GM12878 (cell line): ENCODE results near the gene USH2A. TPM values are rescaled to one million over a fixed set of nuclear protein-coding genes. Genes with fewer than 3 reads are reported as not detected.

Experiments used
- ATAC-seq: fragments of 200-7000 bp; cut with Tn5 transposase; 3 replicates; pipeline ENCODE4 v1.9.1; 2020; ENCODE audit warnings: mild to moderate bottlenecking, moderate library complexity
- BruUV-seq: library from RNA; stranded (reverse); fragments of 400-500 nt; replicated peaks from 2 replicates; lab custom pipeline; 2021; lab: Mats Ljungman, UMichigan
- CTCF ChIA-PET: fragments of 300-600 bp; sonication (Branson Sonifier 250); formaldehyde crosslinking; extraction: SDS; loops from one replicate; lab custom pipeline; 2021; ENCODE audit warnings: inconsistent platforms; lab: Yijun Ruan, JAX
- POLR2A ChIA-PET: fragments of 350-600 bp; formaldehyde crosslinking; extraction: SDS; loops from one replicate; lab custom pipeline; 2021; ENCODE audit warnings: inconsistent platforms; lab: Charles Lee
- RAD21 ChIA-PET: fragments of 300-600 bp; sonication (Branson Sonifier 250); formaldehyde crosslinking; loops from one replicate; lab custom pipeline; 2023; ENCODE audit warnings: antibody characterized with exemption; ENCODE audit not compliant: unreplicated experiment; lab: Charles Lee
- SMC1A ChIA-PET: fragments of 300-600 bp; sonication (Branson Sonifier 250); formaldehyde crosslinking; loops from one replicate; lab custom pipeline; 2023; ENCODE audit not compliant: unreplicated experiment, uncharacterized antibody; lab: Charles Lee
- DNase-seq: peaks from one replicate; pipeline ENCODE4 v3.0.0-alpha.2; 2011; ENCODE audit warnings: low read depth, low spot score
- FAIRE-seq: peaks from 3 replicates; lab custom pipeline; 2011; peaks lifted over from hg19 to GRCh38; lab: Jason Lieb, UNC
- H2AFZ ChIP-seq: 2 replicates; pipeline ENCODE4 v1.6.0; 2011; ENCODE audit warnings: low read depth, low read length, control low read depth; ENCODE audit not compliant: control insufficient read depth
- H3K27ac ChIP-seq: 2 replicates; pipeline ENCODE4 v1.5.1; 2011; ENCODE audit warnings: control low read depth; ENCODE audit not compliant: control insufficient read depth, insufficient read depth
- H3K27me3 ChIP-seq, 2 experiments: replicated peaks in 1 of 2; 2 replicates each; pipeline versions ENCODE4 v1.6.0 to v1.6.1; 2011; ENCODE audit warnings: low read length in 1 of 2; ENCODE audit not compliant: control insufficient read depth in 2 of 2, insufficient read depth in 2 of 2
- H3K36me3 ChIP-seq, 2 experiments: 2 replicates each; pipeline ENCODE4 v1.5.1; 2011; ENCODE audit warnings: low read length in 1 of 2; ENCODE audit not compliant: control insufficient read depth in 2 of 2, insufficient read depth in 2 of 2
- H3K4me1 ChIP-seq: 2 replicates; pipeline ENCODE4 v1.6.1; 2011; ENCODE audit warnings: mild to moderate bottlenecking, low read length, moderate library complexity, mixed read lengths; ENCODE audit not compliant: control insufficient read depth, insufficient read depth
- H3K4me2 ChIP-seq: 2 replicates; pipeline ENCODE4 v1.6.0; 2011; ENCODE audit warnings: control low read depth; ENCODE audit not compliant: control insufficient read depth, insufficient read depth
- H3K4me3 ChIP-seq: fragments of 200-600 bp; sonication (generic); 2 replicates; pipeline ENCODE4 v1.5.1; 2016
- H3K79me2 ChIP-seq: 2 replicates; pipeline ENCODE4 v1.6.0; 2011; ENCODE audit warnings: low read length; ENCODE audit not compliant: control insufficient read depth, insufficient read depth
- H3K9ac ChIP-seq: 2 replicates; pipeline ENCODE4 v1.8.0; 2011; ENCODE audit warnings: low read length, control low read depth, mixed read lengths; ENCODE audit not compliant: control insufficient read depth, insufficient read depth
- H3K9me3 ChIP-seq: replicated peaks from 3 replicates; pipeline ENCODE4 v1.5.1; 2011; ENCODE audit warnings: mild to moderate bottlenecking, low read length; ENCODE audit not compliant: control insufficient read depth, insufficient read depth
- H4K20me1 ChIP-seq: 2 replicates; pipeline ENCODE4 v1.6.0; 2011; ENCODE audit not compliant: control insufficient read depth, insufficient read depth
- CBX3 ChIP-seq: fragments of 200-600 bp; sonication (generic); IDR thresholded peaks from 2 replicates; pipeline ENCODE4 v1.6.1; 2016; ENCODE audit warnings: low read depth, borderline replicate concordance
- CEBPZ ChIP-seq: fragments of 150-350 bp; IDR thresholded peaks from 2 replicates; pipeline ENCODE4 v1.6.1; 2016; ENCODE audit warnings: low read depth, low read length
- GABPA ChIP-seq: IDR thresholded peaks from 2 replicates; pipeline ENCODE4 v1.6.1; 2014; ENCODE audit warnings: antibody characterized with exemption, low read depth, mild to moderate bottlenecking, inconsistent platforms
- IKZF1 ChIP-seq: fragments of 450-650 bp; conservative IDR thresholded peaks from 2 replicates; pipeline ENCODE4 v1.6.1; 2017; ENCODE audit warnings: antibody characterized with exemption, mild to moderate bottlenecking
- IRF4 ChIP-seq: IDR thresholded peaks from 2 replicates; pipeline ENCODE4 v1.6.1; 2011; ENCODE audit warnings: low read depth, low read length
- MEF2B ChIP-seq: fragments of 450-650 bp; IDR thresholded peaks from 2 replicates; pipeline ENCODE4 v1.6.1; 2018; ENCODE audit warnings: mild to moderate bottlenecking, moderate library complexity; ENCODE audit not compliant: partially characterized antibody, poor library complexity, severe bottlenecking
- MXI1 ChIP-seq: fragments of 150-350 bp; IDR thresholded peaks from 2 replicates; pipeline ENCODE4 v1.6.1; 2011; ENCODE audit warnings: low read depth, mild to moderate bottlenecking, inconsistent platforms, low read length, improper control_type of control experiment
- NFXL1 ChIP-seq: fragments of 450-650 bp; IDR thresholded peaks from 2 replicates; pipeline ENCODE4 v1.6.1; 2017; ENCODE audit warnings: antibody characterized with exemption, mild to moderate bottlenecking, borderline replicate concordance
- PML ChIP-seq: IDR thresholded peaks from 2 replicates; pipeline ENCODE4 v1.6.1; 2012; ENCODE audit warnings: low read length, inconsistent platforms
- RB1 ChIP-seq: fragments of 450-650 bp; formaldehyde crosslinking; IDR thresholded peaks from 2 replicates; pipeline ENCODE4 v1.6.1; 2017; ENCODE audit warnings: mild to moderate bottlenecking, borderline replicate concordance
- RBBP5 ChIP-seq: fragments of 200-600 bp; sonication (generic); conservative IDR thresholded peaks from 2 replicates; pipeline ENCODE4 v1.6.1; 2016
- SKIL ChIP-seq: fragments of 450-650 bp; IDR thresholded peaks from 2 replicates; pipeline ENCODE4 v1.6.1; 2017; ENCODE audit warnings: mild to moderate bottlenecking, low read depth, inconsistent platforms; ENCODE audit not compliant: poor library complexity, severe bottlenecking
- SMAD1 ChIP-seq: fragments of 450-650 bp; IDR thresholded peaks from 2 replicates; pipeline ENCODE4 v1.6.1; 2018; ENCODE audit warnings: mild to moderate bottlenecking, low read depth; ENCODE audit not compliant: partially characterized antibody
- STAT3 ChIP-seq: IDR thresholded peaks from 2 replicates; pipeline ENCODE4 v1.6.1; 2011; ENCODE audit warnings: low read depth, low read length, improper control_type of control experiment
- ZBTB40 ChIP-seq: fragments of 450-650 bp; IDR thresholded peaks from 2 replicates; pipeline ENCODE4 v1.6.1; 2016; ENCODE audit warnings: mild to moderate bottlenecking, moderate library complexity, borderline replicate concordance
- ZNF384 ChIP-seq: IDR thresholded peaks from 2 replicates; pipeline ENCODE4 v1.6.1; 2012; ENCODE audit warnings: low read depth, mild to moderate bottlenecking, low read length, improper control_type of control experiment, borderline replicate concordance
- WGBS: methylation state at CpG from one replicate; pipeline ENCODE4 v1.1.6; 2016; ENCODE audit warnings: low lambda C conversion rate; ENCODE audit not compliant: insufficient replicate concordance, insufficient coverage; ENCODE audit errors: missing lambda C conversion rate; 5-methylcytosine and 5-hydroxymethylcytosine counted together
- in situ Hi-C: fragments of 300-500 bp; cut with MboI; formaldehyde crosslinking; loops from 9 replicates; pipeline ENCODE4 v1.14.3; 2018; ENCODE audit warnings: mixed read lengths
- intact Hi-C: fragments of 100-400 bp; cut with micrococcal nuclease; formaldehyde crosslinking; loops from one replicate; pipeline ENCODE4 v1.14.2; 2022; ENCODE audit not compliant: unreplicated experiment
- polyA plus RNA-seq, 11 experiments: library from polyadenylated mRNA; depleted of rRNA in 4 of 11; unstranded in 6 of 11; stranded (reverse) in 5 of 11; fragments of >200 nt; fragmentation: Nextera tagmentation in 4 of 11; fragmentation: Illumina TruSeq in 1 of 11; extraction: Ambion mirVana in 4 of 11; extraction: Trizol in 1 of 11; gene quantifications; 1 replicate in 1 of 11; 2 replicates in 10 of 11; pipeline versions ENCODE4 v1.2.1 to v1.2.3, GENCODE V29; 2011 to 2016; ENCODE audit warnings: inconsistent platforms in 2 of 11, missing spikeins in 2 of 11, low read depth in 1 of 11
- total RNA-seq, 4 experiments: library from RNA; depleted of rRNA in 3 of 4; stranded (reverse); fragments of >200 nt in 3 of 4; fragmentation: Illumina TruSeq in 1 of 4; extraction: Trizol in 1 of 4; gene quantifications; 2 replicates each; pipeline versions ENCODE4 v1.2.1 to v1.2.3, GENCODE V29; 2013 to 2021

USH2A gene
- total and polyA plus RNA-seq, 10 of the 15 experiments (the other 5 are each of a cell fraction or from before 2014, with no cell fraction given) = under 0.01 to 0.20 (median 0.01) TPM; not detected in 2

- Histone ChIP-seq H3K27me3 (no peaks in the 10 kb centered on the region), H4K20me1 (no peaks in the 10 kb centered on the region), H3K36me3 (no peaks in the 10 kb centered on the region), H3K4me2 (no peak overlapping the region), H3K9me3 (no peaks in the 10 kb centered on the region), H3K4me3 (no peak overlapping the region), H3K79me2 (no peaks in the 10 kb centered on the region), H2AFZ (no peak overlapping the region), H3K9ac (no peak overlapping the region), H3K4me1 (no peaks in the 10 kb centered on the region), H3K27ac (no peak overlapping the region)
- CTCF ChIA-PET = no interaction called here
- DNase-seq (no peak), ATAC-seq (no peak), FAIRE-seq (no peak)
- intact Hi-C loops = no loop called here
- POLR2A ChIA-PET = no interaction called here
- BruUV-seq = no TSS peak
- in situ Hi-C loops = no loop called here
- RAD21 ChIA-PET = no interaction called here
- no peak for TF ChIP-seq ZNF384
- no peak for TF ChIP-seq IKZF1
- no peak for TF ChIP-seq MXI1
- no peak for TF ChIP-seq MEF2B
- no peak for TF ChIP-seq RB1
- no peak for TF ChIP-seq PML
- no peak for TF ChIP-seq ZBTB40
- no peak for TF ChIP-seq CBX3
- TF ChIP-seq STAT3 = no peak
- no peak for TF ChIP-seq SMAD1
- TF ChIP-seq GABPA = no peak
- no peak for TF ChIP-seq NFXL1
- no peak for TF ChIP-seq RBBP5
- TF ChIP-seq IRF4 = no peak
- no peak for TF ChIP-seq CEBPZ
- no peak for TF ChIP-seq SKIL
- SMC1A ChIA-PET = no interaction called here
- WGBS = 59% methylated on average over 3 of the region's 3 CpGs
Observed at GRCh38 chr1:216216305-216216704, 206.9 kb downstream of the USH2A start.
